Lower leg skin (tissue), 4 donors: Measurements from ENCODE around the gene GPRC5A. TPM values are rescaled to one million over a fixed set of nuclear protein-coding genes. Genes with fewer than 3 reads are reported as not detected.

ENCODE experiments used
- DNase-seq, 2 donors: peaks; one replicate each; pipeline ENCODE4 v3.0.0-alpha.2; 2019; ENCODE audit warnings: low spot score in 2 of 2
- H3K4me3 ChIP-seq: fragments of 200-600 bp; sonication (generic); 2 replicates; pipeline ENCODE4 v1.5.1; 2017; ENCODE audit warnings: mild to moderate bottlenecking, low read depth; ENCODE audit not compliant: poor library complexity, severe bottlenecking
- CTCF ChIP-seq, 3 donors: fragments of 450-650 bp; IDR thresholded peaks; one replicate each; pipeline ENCODE4 v1.5.1; 2016; ENCODE audit warnings: antibody characterized with exemption in 3 of 3, mild to moderate bottlenecking in 3 of 3, moderate library complexity in 2 of 3
- POLR2A ChIP-seq, 2 donors: fragments of 450-650 bp; IDR thresholded peaks; one replicate each; pipeline ENCODE4 v1.6.1; 2016 to 2017; ENCODE audit warnings: antibody characterized with exemption in 2 of 2, mild to moderate bottlenecking in 1 of 2, moderate library complexity in 1 of 2
- WGBS, 2 donors: methylation state at CpG; one replicate each; pipeline ENCODE4 v1.1.5; 2018; 5-methylcytosine and 5-hydroxymethylcytosine counted together
- intact Hi-C: fragments of 100-400 bp; cut with DNase I; formaldehyde crosslinking; loops from one replicate; pipeline ENCODE4 v1.15.0; 2023; ENCODE audit warnings: low total_unique reads
- total RNA-seq, 4 donors: library from RNA; depleted of rRNA; stranded (reverse); fragments of >200 nt; gene quantifications; one replicate each; pipeline ENCODE4 v1.1.0, GENCODE V29; 2016

The GPRC5A gene
- total RNA-seq, 4 donors from 2014 or later, result 2.1 to 9.4 (median 5.3) TPM

DNA sequence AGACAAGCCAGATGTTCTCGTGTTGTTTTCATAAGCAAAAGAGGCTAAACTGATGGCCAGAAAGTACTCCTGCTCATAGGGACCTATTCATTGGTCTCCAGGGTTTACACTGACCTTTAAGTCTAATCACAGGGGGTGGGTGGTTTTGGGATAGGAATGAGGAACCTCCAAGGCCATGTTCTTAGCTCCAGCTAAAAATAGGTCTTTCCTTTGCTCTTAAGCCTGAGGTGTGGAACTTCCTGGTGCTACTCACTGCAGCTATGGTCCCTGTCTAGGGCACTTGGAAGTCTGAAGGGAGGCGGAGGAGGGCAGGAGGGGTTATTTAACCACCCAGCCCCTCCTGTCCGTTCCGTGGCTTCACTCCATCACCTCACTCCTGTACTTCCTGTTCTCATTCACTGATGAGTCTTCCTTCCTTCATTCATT lies 18.6 kb downstream of the GPRC5A start:
- no peak for DNase-seq

GRCh38 chr12:12912711-12913110 lies 21.3 kb downstream of the GPRC5A start:
- no peak overlapping the region for H3K4me3 ChIP-seq
- intact Hi-C loops, result loop anchor here (10.0 kb wide), 2 partner anchors 62 to 322 kb away; no protein-coding TSS in a partner anchor
- 94 to 96% methylated on average over 5 of the region's 5 CpGs for WGBS, 2 donors
- TF ChIP-seq POLR2A (IDR thresholded peaks at IDR 0.05) (no peak), CTCF (IDR thresholded peaks at IDR 0.05) (no peak)
- no peak for DNase-seq

More for the DNA sequence above, 18.6 kb downstream of the GPRC5A start:
- TF ChIP-seq POLR2A (IDR thresholded peaks at IDR 0.05), result no peak
- no peak for TF ChIP-seq CTCF (IDR thresholded peaks at IDR 0.05)
- intact Hi-C loops, result loop anchor here (10.0 kb wide), 2 partner anchors 65 to 325 kb away; no protein-coding TSS in a partner anchor
- H3K4me3 ChIP-seq, result no peak overlapping the region
- 61 to 74% methylated on average over 4 of the region's 4 CpGs for WGBS, 2 donors

DNA sequence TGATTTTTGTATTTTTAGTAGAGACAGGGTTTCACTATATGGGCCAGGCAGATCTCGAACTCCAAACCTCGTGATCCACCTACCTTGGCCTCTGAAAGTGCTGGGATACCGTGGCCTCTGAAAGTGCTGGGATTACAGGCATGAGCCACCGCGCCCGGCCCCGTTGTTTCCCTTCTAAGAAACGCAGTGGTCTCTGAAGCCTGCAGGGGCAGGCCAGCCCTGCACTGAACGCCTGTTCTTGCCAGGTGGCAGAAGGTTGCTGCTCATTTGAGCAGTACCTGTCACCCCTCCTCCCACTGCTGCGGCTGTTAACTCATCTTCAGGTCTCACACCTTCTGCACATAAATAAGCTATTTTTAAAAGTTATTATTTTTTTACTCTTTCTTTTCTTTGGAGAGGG lies 24.3 kb downstream of the GPRC5A start:
- WGBS, 2 donors, result 81 to 82% methylated on average over 10 of the region's 10 CpGs
- intact Hi-C loops, result loop anchor here (10.0 kb wide), 2 partner anchors 59 to 319 kb away; no protein-coding TSS in a partner anchor
- no peak for TF ChIP-seq CTCF (IDR thresholded peaks at IDR 0.05)
- no peak for TF ChIP-seq POLR2A (IDR thresholded peaks at IDR 0.05)

GRCh38 chr12:12916135-12916944 lies 25.0 kb downstream of the GPRC5A start:
- peak in 2 of 3 donors; percentile 55 to 96 for TF ChIP-seq CTCF (IDR thresholded peaks at IDR 0.05)
- no peak for TF ChIP-seq POLR2A (IDR thresholded peaks at IDR 0.05)
- peak; percentile 89 to 98 for DNase-seq
- 21 to 23% methylated on average over 19 of the region's 19 CpGs for WGBS, 2 donors
- no peak overlapping the region for H3K4me3 ChIP-seq
- intact Hi-C loops, result loop anchor here (10.0 kb wide), 2 partner anchors 58 to 318 kb away; no protein-coding TSS in a partner anchor

More for the DNA sequence above, 24.3 kb downstream of the GPRC5A start:
- H3K4me3 ChIP-seq, result no peak overlapping the region
- no peak for DNase-seq

DNA sequence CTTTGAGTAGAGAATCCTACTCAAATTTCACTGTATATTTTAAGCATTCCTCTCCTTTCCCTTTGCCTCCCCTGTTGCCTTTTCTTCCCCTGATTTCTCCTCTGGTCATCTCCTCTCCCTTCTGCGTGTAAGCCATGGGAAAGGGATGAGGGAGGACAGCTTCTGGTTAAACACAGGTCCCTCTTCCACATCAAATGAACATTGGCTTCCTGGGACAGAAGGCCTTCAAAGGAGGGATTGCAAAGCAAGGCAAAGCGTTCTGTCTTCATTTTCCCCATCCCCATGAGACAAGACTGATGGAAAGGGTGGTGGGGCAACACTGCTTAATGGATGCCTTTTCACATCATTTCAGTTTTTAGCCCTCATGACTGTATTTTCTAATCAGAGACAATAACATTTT lies 26.2 kb downstream of the GPRC5A start:
- DNase-seq, result no peak
- no peak overlapping the region for H3K4me3 ChIP-seq
- TF ChIP-seq POLR2A (IDR thresholded peaks at IDR 0.05) (no peak), CTCF (IDR thresholded peaks at IDR 0.05) (no peak)
- intact Hi-C loops, result loop anchor here (10.0 kb wide), 2 partner anchors 57 to 317 kb away; no protein-coding TSS in a partner anchor
- 95% methylated on average over 2 of the region's 2 CpGs for WGBS, 2 donors
